CD1c-positive myeloid dendritic cell (primary cell): ENCODE data around the gene VSTM2L.

Experiments used
- DNase-seq: peaks from one replicate; pipeline ENCODE4 v3.0.0-alpha.2; 2016; ENCODE audit errors: extremely low spot score

The VSTM2L gene

GRCh38 chr20:37917461-37917860, 14.5 kb downstream of the VSTM2L start:
- DNase-seq: no peak

GRCh38 chr20:37918035-37918434, 15.1 kb downstream of the VSTM2L start:
- no peak for DNase-seq

DNA sequence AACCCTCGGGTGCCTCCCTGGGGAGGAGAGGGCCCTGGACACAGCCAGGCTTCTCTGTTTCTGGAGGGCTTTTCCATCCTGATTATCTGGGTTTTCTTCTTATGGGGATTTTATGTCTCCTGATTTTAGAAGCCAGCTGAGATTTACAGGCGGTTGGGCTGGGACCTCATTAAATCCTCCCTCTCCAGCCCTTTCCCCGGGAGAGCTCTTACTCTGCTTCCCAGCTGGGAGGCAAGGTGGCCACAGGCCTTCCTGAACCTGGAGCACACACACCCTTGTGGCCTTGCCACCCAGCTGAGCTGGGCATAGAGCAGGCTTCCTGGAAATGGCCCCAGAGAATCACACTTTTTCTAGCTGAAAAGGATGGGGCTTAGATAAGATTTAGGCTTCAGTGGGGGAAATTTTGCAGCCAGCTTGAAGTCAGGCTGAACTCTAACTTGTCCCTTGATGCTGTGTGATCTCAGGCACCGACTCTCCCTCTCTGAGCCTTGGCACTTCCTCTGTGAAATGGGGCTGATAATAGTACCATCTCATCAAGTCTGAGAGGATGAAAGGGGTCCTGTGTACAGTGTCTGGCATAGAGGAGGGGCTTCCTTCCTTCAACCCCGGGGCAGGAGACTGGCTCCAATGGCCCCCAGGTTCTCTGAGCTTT, 16.6 kb downstream of the VSTM2L start:
- DNase-seq: no peak

- DNase-seq: no peak
These were observed 17.3 kb downstream of the VSTM2L start for GRCh38 chr20:37920270-37920669.

DNA sequence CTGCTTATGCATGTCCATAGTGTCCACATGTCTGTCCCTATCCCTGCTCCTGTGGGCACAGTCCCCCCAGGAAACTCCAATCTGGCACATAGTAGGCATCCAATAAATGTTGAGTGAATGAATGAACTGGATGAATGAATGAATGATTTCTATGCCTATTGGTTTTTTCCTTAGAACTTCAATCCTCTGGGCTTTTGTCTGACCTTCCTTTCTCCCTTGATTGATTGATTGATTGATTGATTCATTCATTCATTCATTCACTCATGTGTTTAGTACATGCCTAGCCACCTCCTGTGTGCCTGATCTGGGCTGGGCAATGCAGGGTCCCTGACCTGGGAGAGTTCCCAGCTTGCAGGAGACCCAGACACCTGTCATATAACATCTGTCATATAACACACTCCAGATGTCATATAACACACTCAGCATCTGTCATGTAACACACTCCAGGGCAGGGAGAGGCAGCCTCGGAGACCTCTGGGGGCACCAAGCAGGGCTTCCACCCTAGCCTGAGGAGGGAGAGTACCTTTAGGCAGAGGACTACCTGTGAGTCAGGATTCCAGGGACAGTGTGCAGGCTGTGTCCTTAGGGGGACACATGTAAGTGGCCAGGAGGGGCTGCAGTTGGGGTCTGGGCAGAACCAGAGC, 17.9 kb downstream of the VSTM2L start:
- DNase-seq: no peak

GRCh38 chr20:37921341-37921929, 18.5 kb downstream of the VSTM2L start:
- peak; percentile 26 for DNase-seq

- DNase-seq: no peak
These were observed 19.1 kb downstream of the VSTM2L start for GRCh38 chr20:37922016-37922415.

- DNase-seq: no peak
These were observed 22.6 kb downstream of the VSTM2L start for GRCh38 chr20:37925265-37926165.

GRCh38 chr20:37926612-37927011, 23.7 kb downstream of the VSTM2L start:
- DNase-seq: no peak

DNA sequence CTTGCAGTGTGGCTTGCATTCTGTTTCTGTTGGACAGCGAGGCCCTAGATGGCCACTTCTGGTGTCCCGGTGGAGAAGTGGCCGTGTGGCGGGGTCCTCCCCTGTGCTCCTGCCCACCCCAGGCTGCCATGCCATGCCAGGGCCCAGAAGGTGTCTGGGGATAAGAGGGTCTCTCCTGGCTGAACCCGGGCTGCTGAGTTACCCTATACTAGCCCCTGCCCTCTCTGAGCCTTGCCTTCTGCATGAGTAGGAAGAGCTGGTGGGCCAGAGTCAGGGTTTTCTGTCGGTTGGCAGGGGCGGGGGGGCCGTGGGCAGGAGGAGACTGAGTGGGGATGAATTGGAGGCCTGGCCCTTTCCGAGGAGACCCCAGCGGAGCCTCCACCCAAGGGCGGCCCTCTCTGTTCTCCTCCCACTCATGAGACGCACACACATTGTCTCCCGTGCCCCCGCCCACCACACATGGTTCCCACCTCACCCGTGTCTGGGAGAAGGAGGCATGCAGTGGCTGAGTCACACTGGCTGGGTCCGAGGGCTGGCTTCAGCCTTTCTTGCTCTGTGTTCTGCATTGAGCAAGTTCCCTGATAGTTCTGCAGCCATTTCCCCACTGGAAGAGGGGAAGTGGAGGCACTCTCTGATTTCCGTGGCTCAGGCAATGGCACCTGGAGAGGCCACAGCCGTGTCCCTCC, 24.6 kb downstream of the VSTM2L start:
- peak; percentile 31 for DNase-seq

DNA sequence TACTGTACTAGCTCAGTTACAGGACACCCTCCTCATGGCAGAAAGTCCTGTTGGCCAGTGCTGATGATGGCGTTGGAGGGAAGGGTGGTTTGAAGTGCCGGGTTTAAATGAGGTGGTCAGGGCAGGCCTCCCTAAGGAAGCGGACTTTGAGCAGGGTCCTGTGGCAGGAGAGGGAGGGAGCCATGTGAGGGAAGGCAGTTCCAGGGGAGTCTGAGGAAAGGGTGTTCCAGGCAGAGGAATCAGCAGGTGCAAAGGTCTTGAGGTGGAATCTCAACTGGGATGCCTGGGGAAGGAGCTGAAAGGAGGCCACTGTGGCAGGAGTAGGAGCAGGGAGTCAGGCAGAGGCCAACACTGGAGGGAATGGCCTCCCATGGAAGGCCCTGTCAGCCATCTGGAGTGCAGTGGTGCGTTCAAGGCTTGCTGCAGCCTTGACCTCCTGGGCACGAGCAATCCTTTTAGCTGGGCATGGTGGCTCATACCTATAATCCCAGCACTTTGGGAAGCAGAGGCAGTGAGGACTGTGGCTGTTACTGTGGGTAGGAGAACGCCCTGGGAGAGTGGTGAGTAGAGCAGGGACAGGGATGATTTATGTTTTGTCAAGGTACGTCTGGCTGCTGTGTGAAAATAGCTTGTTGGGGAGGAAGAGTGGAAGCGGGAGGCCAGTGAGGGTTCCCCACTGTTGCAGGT, 26.2 kb downstream of the VSTM2L start:
- DNase-seq: no peak

DNA sequence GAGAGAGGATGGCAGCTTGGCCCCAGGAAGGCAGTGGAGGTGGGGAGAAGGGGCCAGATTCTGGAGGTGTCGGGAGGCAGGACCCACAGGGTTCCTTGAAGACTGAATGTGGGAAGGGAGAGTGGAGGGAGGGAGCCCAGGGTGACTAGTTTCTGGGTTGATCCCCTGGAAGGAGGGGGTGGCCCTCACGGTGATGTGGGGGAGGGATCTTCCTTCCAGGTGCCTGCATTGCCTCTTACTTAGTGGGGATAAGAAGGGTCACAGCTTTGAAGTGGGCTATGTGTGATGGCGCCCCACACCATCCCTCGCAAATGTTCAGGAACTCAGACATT, 26.7 kb downstream of the VSTM2L start:
- DNase-seq: no peak

GRCh38 chr20:37931153-37931922, 28.4 kb downstream of the VSTM2L start:
- no peak for DNase-seq

DNA sequence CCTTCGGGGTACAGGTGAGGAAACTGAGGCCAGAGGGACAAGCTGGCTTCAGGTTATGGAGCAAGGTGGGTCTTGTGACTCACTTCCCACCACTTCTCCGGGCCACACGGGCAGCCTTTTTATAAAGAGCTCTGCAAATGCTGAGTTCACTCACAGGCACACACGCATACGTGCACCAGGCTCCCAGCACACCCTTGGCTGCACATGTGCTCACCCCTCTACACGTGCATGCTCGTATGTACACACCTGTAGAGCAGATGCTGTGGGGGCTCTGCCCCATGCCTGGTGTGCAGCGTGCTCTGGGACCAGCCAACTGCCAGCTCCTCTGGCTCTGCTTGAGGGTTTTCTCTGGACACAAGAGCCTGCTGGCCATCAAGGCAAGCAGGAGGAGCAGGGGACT, 29.1 kb downstream of the VSTM2L start:
- DNase-seq: no peak

GRCh38 chr20:37932919-37933318, 30.0 kb downstream of the VSTM2L start:
- no peak for DNase-seq

- no peak for DNase-seq
These were observed 31.1 kb downstream of the VSTM2L start for GRCh38 chr20:37933786-37934633.

- no peak for DNase-seq
These were observed 31.9 kb downstream of the VSTM2L start for GRCh38 chr20:37934634-37935375.

DNA sequence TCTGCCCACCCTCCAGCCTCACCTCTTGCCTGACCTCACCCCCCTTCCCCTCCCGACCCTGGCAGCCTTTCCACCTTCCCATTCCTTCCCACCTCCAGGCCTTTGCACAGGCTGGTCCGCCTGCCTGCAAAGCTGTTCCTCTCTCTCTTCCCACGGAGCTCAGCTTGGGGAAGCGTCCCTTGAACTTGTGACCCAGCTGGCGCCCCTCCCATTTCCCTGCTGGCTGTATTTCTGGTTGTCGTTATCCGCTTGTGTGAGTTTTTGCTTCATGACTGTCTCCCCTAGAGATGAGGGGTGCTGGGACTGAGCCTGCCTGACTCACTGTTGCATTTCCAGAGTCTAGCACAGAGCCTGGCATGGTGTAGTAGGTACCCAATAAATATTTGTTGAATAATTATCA, 32.5 kb downstream of the VSTM2L start:
- DNase-seq: peak; percentile 66

GRCh38 chr20:37936041-37936440, 33.1 kb downstream of the VSTM2L start:
- no peak for DNase-seq
